Measurements from ENCODE around the gene STK35. TPM values are rescaled to one million over a fixed set of nuclear protein-coding genes. Genes with fewer than 3 reads are reported as not detected.

Gene STK35
- total and polyA plus RNA-seq, 2 of the 13 experiments (the other 11 are each of a cell fraction or from before 2014, with no cell fraction given), result 27.4 to 29.8 TPM

DNA sequence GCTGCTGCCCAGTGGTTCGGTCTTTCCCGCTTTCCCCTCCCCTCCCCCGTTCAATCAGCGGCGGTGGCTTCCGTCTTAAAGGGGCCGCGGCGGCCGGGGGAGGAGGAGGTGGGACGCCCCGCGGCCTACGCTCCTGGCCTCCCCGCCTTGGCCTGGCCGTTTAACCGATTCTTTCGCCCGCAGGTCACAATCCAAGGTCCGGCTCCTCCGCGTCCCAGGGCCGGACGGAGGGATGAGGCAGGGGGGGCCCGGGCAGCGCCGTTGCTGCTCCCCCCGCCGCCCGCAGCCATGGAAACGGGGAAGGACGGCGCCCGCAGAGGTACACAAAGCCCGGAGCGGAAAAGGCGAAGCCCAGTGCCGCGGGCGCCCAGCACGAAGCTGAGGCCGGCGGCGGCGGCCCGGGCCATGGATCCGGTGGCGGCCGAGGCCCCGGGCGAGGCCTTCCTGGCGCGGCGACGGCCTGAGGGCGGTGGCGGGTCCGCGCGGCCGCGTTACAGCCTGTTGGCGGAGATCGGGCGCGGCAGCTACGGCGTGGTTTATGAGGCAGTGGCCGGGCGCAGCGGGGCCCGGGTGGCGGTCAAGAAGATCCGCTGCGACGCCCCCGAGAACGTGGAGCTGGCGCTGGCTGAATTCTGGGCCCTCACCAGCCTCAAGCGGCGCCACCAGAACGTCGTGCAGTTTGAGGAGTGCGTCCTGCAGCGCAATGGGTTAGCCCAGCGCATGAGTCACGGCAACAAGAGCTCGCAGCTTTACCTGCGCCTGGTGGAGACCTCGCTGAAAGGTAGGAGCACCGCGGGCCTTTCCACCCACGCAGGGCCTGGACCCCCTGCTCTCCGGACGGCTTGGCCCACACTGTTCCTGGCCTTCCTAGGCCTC lies 1.2 kb downstream of the STK35 start (continued):
- TF ChIP-seq, protein P1, sequence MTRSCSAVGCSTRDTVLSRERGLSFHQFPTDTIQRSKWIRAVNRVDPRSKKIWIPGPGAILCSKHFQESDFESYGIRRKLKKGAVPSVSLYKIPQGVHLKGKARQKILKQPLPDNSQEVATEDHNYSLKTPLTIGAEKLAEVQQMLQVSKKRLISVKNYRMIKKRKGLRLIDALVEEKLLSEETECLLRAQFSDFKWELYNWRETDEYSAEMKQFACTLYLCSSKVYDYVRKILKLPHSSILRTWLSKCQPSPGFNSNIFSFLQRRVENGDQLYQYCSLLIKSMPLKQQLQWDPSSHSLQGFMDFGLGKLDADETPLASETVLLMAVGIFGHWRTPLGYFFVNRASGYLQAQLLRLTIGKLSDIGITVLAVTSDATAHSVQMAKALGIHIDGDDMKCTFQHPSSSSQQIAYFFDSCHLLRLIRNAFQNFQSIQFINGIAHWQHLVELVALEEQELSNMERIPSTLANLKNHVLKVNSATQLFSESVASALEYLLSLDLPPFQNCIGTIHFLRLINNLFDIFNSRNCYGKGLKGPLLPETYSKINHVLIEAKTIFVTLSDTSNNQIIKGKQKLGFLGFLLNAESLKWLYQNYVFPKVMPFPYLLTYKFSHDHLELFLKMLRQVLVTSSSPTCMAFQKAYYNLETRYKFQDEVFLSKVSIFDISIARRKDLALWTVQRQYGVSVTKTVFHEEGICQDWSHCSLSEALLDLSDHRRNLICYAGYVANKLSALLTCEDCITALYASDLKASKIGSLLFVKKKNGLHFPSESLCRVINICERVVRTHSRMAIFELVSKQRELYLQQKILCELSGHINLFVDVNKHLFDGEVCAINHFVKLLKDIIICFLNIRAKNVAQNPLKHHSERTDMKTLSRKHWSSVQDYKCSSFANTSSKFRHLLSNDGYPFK (CRISPR knock-in tag; IDR thresholded peaks at IDR 0.05; ENCODE audit: borderline replicate concordance), result no peak
- TF ChIP-seq KLF16 (CRISPR knock-in tag; IDR thresholded peaks at IDR 0.05) (no peak), ZC3H4 (CRISPR knock-in tag; IDR thresholded peaks at IDR 0.05; ENCODE audit: borderline replicate concordance) (peak; percentile 44; the same call in 1 of the 2 replicates), ZNF672 (CRISPR knock-in tag; IDR thresholded peaks at IDR 0.05) (no peak), ZC3H13 (CRISPR knock-in tag; IDR thresholded peaks at IDR 0.05) (peak; percentile 76), ZNF768 (CRISPR knock-in tag; IDR thresholded peaks at IDR 0.05) (no peak; the same call in 1 of the 2 replicates), ZNF138 (CRISPR knock-in tag; IDR thresholded peaks at IDR 0.05; ENCODE audit: low read depth) (peak; percentile 28; the same call in 1 of the 2 replicates), TEAD3 (CRISPR knock-in tag; optimal IDR thresholded peaks at IDR 0.05; ENCODE audit: borderline replicate concordance) (peak; percentile 16), ZNF724P (CRISPR knock-in tag; IDR thresholded peaks at IDR 0.05; ENCODE audit: borderline replicate concordance) (peak; percentile 59; the same call in 1 of the 2 replicates), SP140L (CRISPR knock-in tag; IDR thresholded peaks at IDR 0.05; ENCODE audit: borderline replicate concordance) (no peak), NR2F6 (IDR thresholded peaks at IDR 0.05) (peak; percentile 4; the same call in 1 of the 2 replicates), NR2F6 (CRISPR knock-in tag; IDR thresholded peaks at IDR 0.05) (no peak; the same call in 1 of the 2 replicates), HES4 (CRISPR knock-in tag; IDR thresholded peaks at IDR 0.05; ENCODE audit: borderline replicate concordance) (peak; percentile 78; the same call in 1 of the 2 replicates)
- TF ChIP-seq, protein P2, sequence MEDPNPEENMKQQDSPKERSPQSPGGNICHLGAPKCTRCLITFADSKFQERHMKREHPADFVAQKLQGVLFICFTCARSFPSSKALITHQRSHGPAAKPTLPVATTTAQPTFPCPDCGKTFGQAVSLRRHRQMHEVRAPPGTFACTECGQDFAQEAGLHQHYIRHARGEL (CRISPR knock-in tag; IDR thresholded peaks at IDR 0.05), result no peak
- TF ChIP-seq, protein P3, sequence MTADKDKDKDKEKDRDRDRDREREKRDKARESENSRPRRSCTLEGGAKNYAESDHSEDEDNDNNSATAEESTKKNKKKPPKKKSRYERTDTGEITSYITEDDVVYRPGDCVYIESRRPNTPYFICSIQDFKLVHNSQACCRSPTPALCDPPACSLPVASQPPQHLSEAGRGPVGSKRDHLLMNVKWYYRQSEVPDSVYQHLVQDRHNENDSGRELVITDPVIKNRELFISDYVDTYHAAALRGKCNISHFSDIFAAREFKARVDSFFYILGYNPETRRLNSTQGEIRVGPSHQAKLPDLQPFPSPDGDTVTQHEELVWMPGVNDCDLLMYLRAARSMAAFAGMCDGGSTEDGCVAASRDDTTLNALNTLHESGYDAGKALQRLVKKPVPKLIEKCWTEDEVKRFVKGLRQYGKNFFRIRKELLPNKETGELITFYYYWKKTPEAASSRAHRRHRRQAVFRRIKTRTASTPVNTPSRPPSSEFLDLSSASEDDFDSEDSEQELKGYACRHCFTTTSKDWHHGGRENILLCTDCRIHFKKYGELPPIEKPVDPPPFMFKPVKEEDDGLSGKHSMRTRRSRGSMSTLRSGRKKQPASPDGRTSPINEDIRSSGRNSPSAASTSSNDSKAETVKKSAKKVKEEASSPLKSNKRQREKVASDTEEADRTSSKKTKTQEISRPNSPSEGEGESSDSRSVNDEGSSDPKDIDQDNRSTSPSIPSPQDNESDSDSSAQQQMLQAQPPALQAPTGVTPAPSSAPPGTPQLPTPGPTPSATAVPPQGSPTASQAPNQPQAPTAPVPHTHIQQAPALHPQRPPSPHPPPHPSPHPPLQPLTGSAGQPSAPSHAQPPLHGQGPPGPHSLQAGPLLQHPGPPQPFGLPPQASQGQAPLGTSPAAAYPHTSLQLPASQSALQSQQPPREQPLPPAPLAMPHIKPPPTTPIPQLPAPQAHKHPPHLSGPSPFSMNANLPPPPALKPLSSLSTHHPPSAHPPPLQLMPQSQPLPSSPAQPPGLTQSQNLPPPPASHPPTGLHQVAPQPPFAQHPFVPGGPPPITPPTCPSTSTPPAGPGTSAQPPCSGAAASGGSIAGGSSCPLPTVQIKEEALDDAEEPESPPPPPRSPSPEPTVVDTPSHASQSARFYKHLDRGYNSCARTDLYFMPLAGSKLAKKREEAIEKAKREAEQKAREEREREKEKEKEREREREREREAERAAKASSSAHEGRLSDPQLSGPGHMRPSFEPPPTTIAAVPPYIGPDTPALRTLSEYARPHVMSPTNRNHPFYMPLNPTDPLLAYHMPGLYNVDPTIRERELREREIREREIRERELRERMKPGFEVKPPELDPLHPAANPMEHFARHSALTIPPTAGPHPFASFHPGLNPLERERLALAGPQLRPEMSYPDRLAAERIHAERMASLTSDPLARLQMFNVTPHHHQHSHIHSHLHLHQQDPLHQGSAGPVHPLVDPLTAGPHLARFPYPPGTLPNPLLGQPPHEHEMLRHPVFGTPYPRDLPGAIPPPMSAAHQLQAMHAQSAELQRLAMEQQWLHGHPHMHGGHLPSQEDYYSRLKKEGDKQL (CRISPR knock-in tag; IDR thresholded peaks at IDR 0.05; ENCODE audit: low read depth), result peak; percentile 64; the same call in 1 of the 2 replicates
- TF ChIP-seq, protein P4, sequence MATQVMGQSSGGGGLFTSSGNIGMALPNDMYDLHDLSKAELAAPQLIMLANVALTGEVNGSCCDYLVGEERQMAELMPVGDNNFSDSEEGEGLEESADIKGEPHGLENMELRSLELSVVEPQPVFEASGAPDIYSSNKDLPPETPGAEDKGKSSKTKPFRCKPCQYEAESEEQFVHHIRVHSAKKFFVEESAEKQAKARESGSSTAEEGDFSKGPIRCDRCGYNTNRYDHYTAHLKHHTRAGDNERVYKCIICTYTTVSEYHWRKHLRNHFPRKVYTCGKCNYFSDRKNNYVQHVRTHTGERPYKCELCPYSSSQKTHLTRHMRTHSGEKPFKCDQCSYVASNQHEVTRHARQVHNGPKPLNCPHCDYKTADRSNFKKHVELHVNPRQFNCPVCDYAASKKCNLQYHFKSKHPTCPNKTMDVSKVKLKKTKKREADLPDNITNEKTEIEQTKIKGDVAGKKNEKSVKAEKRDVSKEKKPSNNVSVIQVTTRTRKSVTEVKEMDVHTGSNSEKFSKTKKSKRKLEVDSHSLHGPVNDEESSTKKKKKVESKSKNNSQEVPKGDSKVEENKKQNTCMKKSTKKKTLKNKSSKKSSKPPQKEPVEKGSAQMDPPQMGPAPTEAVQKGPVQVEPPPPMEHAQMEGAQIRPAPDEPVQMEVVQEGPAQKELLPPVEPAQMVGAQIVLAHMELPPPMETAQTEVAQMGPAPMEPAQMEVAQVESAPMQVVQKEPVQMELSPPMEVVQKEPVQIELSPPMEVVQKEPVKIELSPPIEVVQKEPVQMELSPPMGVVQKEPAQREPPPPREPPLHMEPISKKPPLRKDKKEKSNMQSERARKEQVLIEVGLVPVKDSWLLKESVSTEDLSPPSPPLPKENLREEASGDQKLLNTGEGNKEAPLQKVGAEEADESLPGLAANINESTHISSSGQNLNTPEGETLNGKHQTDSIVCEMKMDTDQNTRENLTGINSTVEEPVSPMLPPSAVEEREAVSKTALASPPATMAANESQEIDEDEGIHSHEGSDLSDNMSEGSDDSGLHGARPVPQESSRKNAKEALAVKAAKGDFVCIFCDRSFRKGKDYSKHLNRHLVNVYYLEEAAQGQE (IDR thresholded peaks at IDR 0.05; ENCODE audit: borderline replicate concordance in 1 of 2, low read depth in 1 of 2, low read length in 2 of 2), result peak in 1 of 2 experiments; percentile 54; a peak in 2 of 4 replicates

Data from HepG2 (cell line).